8988T (cell line): ENCODE measurements around the gene ZDHHC14.

Experiments used
- DNase-seq: peaks from one replicate; pipeline ENCODE4 v3.0.0; 2011

Gene ZDHHC14

DNA sequence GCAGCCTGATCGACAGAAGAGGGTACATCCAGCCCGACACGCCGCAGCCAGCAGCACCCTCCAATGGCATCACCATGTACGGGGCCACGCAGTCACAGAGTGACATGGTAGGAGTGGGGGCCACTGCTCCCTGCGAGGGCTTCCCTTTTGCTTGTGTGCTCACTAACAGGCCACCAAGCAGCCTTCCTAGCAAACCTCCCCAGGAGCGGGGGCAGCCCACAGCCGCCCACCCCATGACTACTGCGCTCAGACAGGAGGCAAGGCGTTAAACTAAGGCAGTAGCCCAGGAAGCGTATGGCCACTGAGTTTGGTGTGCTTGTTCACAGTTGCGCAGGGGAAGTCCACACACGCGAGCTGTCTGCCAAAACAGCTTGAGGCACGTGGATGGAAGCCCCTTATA is 272.5 kb downstream of the ZDHHC14 start:
- no peak for DNase-seq

DNA sequence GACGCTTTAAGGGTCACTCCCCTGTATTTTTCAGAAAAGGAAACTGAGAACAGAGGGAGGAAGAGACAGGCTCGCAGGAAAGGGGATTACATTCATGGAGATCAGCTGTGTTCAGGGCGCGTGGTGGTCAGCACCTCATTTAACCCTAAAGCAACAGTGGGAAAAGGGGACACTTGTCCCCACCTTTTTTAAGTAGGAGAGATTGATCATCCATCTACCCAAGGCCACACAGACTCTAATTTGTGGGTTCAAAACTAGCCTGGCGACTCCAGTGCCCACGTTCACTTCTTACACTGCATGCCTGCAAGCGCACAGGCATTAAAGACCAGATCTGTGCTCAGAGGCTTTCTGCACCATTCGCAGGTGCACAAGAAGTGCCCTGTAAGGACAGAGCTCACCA is 274.1 kb downstream of the ZDHHC14 start:
- DNase-seq: no peak

DNA sequence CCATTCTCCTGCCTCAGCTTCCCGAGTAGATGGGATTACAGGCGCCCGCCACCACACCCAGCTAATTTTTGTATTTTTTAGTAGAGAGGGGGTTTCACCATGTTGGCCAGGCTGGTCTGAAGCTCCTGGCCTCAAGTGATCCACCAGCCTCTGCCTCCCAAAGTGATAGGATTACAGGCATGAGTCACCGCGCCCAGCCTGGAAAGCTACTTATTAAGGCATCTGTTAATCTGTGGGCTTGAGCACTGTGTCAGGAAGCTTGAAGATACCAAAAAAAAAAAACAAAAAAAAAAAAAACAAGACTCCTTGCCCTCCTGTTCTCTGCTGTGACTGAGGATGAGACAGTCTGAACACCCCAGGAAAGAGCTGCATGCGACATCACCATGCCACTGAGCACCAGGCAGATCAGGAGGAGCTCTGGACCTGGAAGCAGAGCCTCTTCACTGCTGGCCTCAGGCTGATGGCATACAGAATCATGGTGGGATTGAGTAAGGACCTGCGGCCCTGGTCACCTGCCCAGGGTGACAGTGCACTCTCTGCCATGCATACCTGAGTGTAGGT is 275.5 kb downstream of the ZDHHC14 start:
- no peak for DNase-seq

DNA sequence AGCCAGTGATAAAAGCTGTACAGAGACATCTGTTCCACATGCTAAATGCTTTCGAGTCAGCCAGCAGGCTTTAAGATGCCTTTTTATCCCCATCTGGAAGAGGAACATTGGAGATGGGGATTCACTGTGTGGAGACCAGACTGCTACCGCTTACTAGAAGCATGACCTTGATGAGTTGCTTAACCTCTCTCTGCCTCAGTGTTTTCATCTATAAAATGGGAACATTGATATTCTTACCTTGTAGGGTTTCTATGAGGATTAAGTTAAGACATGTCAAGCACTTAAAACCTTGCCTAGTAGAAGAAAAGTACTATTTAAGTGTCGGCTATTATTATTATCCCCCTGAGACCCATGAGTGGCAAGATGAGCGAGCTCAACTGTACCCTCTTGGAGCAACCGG is 276.8 kb downstream of the ZDHHC14 start:
- DNase-seq: no peak

DNA sequence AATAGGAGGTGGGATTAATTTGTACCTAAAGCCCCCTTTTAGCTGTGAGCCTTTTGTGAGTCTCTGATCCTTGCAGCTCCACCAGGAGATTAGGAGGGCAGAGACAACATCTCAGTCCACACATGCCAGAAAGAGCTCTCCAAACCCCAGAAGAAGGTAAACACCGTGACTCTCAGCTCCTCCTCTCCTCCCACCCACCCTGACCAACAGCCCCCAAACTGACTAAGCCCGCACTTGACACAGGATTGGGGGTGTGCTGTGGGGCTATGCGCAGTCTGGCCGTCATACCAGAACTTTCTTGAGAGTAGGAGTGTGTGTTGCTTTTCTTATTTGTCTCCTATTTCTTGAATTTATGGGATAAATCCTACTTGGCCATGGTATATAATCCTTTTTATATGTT is 277.3 kb downstream of the ZDHHC14 start:
- DNase-seq: no peak

DNA sequence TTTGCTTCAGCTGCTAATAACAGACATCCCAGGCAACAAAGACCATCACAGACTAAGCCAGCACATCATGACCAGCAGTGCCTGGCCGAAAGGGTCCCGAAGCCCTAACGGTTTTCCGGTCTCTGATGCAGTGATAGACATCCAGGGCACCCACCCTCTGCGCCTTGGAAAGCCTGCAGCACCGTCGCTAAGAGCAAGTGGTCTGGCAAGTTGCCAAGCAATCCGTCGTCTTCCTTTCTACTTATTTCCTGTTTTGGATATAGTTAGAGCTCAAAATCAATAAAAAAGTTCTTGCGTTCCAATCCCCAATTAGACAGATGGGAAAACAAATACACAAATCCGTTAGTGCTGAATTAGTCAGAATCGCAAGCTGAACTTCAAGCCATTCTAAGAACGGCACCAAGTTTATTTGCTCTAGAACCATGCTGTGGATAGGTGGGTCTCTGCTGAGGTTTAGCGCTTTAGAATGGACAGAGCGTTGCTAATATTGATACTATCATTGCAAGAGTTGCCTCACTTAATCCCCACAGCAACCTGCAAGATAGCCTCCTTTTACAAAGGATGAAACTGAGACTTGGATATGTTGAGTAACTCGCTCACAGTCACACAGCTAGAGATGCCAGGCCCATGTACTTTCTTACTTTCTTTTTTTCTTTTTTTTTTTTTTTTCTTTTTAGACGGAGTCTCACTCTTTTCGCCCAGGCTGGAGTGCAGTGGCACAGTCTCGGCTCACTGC is 278.7 kb downstream of the ZDHHC14 start:
- no peak for DNase-seq

DNA sequence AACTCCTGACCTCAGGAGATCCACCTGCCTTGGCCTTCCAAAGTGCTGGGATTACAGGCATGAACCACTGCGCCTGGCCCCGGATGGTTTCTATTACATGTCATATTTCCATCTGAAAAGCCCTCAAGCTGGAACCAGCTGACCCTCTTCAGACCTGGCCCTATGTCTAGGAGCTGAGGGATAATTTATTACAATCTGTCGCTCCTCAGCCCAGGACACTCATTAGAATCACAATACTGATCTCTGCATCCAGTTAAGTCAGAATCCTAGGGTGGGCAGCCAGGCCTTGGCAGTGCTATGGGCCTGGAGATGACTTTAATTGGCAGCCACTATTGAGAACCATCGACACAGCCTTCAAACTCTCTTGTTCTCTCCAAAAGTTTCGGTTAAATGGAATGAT is 279.4 kb downstream of the ZDHHC14 start:
- DNase-seq: no peak

DNA sequence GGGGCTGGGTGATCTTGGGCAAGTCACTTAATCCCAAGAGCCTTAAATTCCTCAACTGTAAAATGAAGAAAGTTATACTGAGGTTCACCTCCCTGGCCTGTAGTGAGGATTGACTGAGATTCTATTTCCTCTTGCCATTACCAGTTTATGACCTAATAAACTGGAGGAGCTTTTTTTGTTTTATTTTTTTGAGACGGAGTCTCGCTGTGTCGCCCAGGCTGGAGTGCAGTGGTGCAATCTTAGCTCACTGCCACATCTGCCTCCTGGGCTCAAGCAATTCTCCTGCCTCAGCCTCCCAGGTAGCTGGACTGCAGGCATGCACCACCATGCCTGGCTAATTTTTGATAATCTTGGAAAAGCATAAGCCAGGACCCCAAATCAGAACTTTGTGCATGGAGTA is 280.7 kb downstream of the ZDHHC14 start:
- no peak for DNase-seq

DNA sequence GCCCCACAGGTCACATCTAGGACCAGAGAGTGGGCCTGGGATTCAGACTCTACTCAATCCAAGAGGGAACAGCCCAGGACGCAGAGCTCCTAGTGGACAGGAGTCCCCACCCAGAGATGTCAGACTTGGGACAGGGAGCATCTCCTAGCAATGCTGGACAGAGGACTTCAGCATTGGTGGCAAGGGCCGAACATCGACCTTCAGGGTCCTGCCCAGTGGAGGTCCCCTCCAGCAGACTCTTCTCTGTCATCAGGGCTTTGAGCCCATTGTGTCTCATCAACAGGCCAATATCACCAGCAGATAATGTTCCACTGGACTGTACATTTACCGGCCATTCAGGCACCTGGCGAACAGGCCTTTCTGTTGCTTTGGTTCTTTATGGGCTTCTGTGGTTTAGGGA is 282.3 kb downstream of the ZDHHC14 start:
- DNase-seq: no peak

DNA sequence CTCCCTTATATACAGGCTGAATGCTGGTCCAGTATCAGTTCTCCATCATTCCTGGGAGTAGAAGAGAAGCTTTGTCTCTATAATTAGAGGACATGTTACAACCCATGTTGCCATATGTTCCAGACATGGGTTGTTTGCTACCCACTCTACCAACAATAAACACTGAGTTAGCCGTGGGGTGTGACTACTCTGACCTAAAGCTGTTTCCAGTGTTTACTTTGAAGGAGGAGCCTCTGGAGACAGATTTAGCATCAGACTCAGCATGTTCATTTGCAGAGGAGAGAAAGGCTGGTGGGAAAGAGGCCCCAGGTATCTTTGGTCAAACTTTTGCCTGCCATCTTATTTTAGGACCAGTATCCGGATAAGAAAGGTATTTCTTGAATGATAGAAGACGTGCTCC is 284.2 kb downstream of the ZDHHC14 start:
- DNase-seq: no peak

DNA sequence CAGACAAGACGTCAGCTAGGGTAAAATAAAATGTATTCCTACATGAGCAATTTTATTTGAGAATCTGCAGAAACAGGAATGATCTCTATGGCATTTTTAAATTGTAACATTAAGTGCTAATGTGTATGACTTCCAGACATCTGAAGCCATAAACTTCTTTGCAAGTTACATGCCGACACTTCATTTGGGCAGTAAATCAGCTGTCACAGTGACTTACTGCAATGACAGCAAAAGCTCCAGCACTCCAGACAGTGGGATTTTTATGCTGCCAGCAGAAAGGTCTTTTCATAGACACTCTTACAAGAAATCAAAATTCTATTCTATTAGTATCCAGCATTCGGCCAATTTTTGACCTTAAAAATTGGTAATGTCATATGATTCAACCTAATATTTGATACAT is 285.7 kb downstream of the ZDHHC14 start:
- no peak for DNase-seq

DNA sequence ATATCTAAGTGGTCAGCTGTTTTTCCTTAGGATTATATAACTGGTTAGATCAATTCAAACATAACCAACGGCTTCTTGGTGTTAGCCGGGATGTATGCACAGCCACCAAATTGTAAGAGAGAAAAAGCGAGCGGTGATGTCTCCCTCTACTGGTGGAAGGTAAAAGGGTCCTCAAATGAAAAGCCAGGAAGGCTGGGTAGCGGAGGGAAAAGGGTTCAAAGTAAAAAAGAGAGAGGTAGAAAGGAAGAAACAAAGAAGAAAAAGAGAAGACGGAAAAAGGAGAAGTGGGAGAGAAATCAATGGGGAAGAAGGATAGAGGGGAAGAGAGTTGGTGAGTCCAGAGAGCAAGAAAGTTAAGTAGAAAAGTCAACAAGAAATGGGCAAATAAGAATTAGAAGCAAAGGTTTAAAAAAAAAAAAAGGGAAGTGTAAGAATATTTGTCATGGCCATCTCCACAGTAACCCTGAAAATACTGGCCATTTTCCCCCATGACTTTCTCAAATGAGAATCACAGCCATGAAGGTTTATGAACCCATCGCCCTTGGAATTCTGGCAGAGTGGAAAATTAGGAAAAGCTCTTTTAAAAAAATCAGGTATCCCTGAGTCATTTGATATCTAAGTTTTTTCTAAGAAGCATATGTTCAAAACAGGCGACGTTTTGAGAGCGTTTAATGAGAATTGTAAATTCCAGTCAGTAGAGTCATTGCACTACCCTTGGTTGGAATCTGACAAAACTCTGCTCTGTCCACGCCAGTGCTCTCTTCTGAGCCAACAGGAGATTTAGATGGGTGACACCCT is 286.4 kb downstream of the ZDHHC14 start:
- peak; percentile 70 for DNase-seq

DNA sequence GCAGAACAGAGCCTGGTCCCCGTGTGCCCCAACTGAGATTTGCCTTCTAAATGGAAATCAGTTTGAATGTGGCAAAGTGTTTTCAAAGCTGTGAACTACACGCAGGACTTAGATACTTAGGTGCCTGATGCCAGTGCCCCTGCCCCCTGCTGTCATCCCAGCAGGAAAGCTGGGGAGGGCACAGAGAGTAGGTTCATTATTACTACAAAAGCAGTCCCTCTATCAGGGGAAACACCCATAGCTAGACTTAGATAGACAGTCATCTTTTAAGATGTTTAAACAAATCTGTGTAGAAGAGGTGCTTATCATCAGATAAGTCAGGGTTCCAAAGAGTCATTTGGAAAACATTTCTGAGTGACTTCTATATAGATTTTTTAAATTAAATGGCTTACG is 287.0 kb downstream of the ZDHHC14 start:
- no peak for DNase-seq

DNA sequence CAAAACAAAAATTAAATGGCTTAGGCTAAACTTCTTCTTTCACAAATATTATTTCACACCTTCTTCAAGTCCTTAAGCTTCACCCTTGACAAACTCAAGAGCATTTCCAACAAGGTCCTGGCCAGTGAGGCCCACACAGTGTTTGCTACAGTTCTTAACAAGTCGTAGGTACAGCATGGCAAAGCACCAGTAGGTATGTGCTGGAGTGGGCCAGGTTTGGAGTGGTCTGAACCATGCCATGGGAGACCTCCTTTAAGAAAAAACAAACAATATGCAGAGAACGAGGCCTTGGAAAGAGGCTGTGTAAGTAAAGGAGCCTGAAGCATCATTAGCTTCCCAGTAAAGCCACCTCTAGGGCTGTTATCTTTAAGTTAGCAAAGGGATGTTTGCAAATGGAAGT is 287.7 kb downstream of the ZDHHC14 start:
- no peak for DNase-seq

DNA sequence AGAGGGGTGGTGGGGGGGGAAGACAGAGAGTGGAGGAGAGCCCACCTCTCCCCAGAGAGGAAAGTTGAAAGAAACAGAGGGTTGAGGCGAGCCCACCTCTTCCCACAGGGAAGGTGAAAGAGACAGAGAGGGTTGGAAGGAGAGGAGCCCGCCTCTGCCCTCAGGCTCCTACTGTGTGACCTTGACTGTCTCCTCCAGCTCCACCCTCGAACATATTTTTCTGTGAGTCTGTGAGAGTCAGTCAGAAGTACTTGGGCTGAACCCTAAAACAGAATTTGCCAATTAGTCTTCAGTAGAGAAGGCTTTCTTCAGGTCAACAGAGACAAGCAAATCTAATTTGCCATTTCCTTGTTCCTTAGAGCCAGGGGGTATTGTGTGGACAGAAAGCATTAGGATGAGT is 288.3 kb downstream of the ZDHHC14 start:
- DNase-seq: no peak

DNA sequence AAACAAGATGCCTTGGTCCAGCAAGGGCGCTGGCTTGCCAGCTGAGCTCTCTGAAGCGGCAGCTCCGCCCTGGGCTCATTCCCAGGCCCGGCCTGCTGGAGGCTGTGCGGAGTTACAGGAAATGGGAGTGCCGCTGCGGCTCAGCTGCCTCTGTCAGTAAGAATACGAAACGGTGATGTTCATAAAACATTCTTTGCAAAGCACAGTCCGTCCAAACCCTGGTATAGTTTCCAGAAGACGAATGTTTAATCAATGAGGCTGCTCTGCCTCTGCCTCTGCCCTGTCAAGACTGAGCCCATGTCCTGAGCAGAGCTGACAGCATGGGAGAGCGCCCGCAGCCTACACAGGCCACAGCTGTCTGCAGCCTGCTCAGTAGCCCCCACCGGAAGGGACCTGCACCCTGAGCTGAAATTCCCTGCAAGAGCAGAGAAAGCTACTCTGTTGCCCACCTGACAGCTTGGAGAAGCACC is 288.8 kb downstream of the ZDHHC14 start:
- peak; percentile 67 for DNase-seq

DNA sequence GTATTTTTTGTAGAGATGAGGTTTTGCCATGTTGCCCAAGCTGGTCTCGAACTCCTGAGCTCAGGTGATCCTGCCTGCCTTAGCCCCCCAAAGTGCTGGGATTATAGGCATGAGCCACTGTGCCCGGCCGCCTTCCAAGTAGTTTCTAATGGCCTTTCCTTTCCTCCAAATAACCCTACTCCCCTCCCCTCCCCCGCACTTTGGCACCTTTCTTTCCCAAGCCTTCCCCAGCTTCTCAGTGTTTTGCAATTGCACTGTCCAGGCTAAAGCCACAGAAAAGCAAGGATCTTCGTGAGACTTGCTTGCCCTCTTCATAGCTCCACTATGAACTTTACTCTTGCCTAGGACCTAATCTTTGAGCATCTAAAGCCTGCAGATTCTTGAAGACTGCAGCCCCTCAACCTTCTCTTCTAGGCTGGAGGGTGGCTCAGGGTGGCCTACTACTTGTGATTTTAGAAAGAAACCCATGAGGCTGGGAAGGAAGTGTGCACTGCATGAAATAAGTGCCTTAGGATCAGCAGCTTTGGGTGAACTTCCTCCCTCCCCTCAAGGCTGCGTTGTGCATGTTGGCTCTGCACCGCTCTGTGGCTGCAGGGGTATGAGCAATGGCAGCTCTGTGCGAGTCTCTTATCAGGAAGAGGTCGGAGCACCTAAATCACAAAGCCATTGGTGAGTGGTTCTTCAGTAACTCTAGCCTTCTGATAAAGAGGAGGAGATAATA is 289.6 kb downstream of the ZDHHC14 start:
- no peak for DNase-seq

DNA sequence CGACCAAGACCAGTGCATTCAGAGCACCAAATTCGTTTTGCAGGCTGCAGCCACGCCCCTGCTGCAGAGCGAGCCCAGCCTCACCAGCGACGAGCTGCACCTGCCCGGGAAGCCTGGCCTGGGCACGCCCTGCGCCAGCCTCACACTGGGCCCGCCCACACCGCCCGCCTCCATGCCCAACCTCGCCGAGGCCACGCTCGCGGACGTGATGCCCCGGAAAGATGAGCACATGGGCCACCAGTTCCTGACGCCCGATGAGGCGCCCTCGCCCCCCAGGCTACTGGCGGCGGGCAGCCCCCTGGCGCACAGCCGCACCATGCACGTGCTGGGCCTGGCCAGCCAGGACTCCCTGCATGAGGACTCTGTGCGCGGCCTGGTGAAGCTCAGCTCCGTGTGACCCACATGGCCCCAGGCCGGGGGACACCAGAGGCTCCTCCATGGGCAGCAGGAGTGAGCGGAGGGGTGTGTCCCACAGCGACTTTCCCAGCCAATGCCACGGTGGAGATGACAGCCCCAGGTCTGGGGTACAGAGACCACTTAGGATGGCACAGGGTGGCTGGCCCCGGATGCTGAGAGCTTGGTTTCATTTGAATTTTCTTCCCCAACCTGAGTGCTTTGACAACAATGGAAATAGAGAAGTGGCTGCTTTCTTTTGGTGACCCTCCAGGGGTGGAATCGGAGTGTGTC is 291.9 kb downstream of the ZDHHC14 start:
- no peak for DNase-seq

DNA sequence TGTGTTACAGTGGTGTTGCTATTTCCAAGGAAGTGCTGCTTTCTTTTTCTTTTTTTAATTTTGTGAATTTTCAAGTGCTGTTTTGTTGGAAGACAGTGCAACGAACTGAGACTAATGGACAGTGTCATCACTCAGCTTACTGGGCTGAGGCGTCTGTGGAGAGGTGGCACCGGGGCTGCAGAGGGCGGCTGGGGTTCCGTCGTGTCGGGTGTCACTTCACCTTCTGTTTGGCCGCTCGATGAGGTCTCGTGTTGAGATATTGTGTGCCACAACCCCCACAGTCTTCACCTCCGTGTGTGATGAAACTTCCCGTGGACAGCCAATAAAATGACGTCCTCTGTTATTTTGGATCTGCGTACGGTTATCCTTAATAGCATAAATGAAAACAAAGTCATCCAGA is 292.6 kb downstream of the ZDHHC14 start:
- DNase-seq: no peak

DNA sequence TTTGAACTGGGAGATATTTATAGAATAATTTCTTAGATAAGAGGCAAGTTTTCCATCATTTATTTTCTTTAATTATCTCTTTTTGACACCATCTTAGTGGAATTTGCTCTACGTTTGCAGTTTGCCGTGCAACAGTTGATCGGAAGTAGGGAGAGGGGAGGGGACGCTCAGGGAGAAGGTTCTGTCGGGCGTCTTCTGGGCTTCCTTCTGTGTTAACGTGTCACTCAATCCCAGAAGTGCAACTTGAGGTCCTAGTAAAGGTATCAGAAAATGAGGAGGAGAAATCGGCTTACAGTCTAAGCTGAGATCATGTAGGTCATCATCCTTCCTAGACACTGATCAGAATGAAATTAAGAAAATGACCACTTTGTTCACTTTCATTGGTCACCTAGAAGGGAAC is 293.1 kb downstream of the ZDHHC14 start:
- no peak for DNase-seq

DNA sequence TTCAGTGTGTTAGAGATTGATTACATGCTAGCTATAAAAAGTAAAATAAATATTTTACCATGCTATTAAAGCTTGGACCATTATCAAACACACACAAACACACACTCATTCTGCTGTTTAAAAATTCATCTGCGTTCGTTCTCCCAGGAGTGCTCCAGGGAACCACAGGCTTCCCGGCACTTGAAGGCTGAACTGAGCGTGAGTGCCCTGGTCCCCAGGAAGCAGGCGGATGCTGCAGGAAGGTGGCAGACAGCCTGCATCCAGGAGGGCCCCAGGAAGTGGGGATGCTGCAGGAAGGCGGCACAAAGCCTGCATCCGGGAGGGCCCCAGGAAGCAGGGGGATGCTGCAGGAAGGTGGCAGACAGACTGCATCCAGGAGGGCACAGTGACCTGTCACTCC is 294.8 kb downstream of the ZDHHC14 start:
- no peak for DNase-seq

DNA sequence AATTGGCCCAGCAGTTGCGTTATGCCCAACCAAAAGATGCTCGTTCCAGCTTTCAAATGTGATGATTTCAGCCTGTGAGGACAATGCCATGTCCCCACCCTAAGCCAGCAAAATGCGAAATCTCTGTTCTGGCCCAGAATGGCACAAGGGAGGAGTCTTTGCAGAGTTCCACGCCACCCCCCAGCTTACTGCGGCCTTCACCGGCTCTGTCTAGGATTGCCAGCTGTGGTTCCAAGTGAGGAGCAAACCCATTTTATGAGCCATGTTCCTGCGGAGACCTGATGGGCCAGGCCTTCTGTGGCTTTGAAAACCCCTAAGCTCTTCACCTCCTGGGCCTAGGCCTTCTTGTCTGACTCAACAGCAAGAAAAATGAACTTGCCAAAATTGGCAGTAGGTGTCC is 295.3 kb downstream of the ZDHHC14 start:
- DNase-seq: no peak

DNA sequence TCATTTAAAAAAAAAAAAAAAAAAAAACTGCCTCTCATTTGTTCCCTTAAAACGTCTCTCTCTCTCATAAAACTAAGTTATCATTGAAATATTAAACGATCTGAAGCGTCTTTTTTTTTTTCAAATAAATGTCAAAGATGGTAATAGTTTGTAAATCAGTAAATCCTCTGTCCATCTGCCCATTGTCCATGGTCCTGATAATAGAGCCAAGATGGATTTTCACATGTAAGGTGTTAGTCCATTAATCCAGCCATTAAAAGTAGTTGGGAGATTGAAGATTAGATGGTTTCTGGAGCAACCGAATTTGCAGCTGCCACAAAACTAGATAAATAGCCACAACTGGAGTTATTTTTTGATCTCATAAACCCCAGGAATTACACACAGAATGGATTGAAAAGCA is 296.2 kb downstream of the ZDHHC14 start:
- no peak for DNase-seq
